K562 (cell line): ENCODE data around the gene SEC61A2. TPM values are rescaled to one million over a fixed set of nuclear protein-coding genes. Genes with fewer than 3 reads are reported as not detected.

Experiments
- CBX3 ChIP-seq, 2 experiments: IDR thresholded peaks; 1 replicate in 1 of 2; 2 replicates in 1 of 2; pipeline ENCODE4 v1.6.1; 2012; ENCODE audit warnings: inconsistent platforms in 2 of 2, low read length in 2 of 2, borderline replicate concordance in 1 of 2, control low read depth in 1 of 2
- CBX8 ChIP-seq: fragments of 200-600 bp; sonication (generic); IDR thresholded peaks from 2 replicates; pipeline ENCODE4 v1.6.1; 2012; ENCODE audit warnings: borderline replicate concordance, mixed run types, low read depth, mild to moderate bottlenecking, moderate library complexity, mixed read lengths, low read length, control low read depth, inconsistent platforms; ENCODE audit not compliant: poor library complexity, severe bottlenecking; ENCODE audit errors: extremely low read depth
- CCAR2 ChIP-seq: fragments of 200-400 bp; formaldehyde crosslinking; IDR thresholded peaks from 2 replicates; pipeline ENCODE4 v1.6.1; 2017; ENCODE audit warnings: mild to moderate bottlenecking, low read depth, low read length
- ETV5 ChIP-seq: sonication (generic); formaldehyde crosslinking; IDR thresholded peaks from 2 replicates; pipeline ENCODE4 v1.4.0; 2020; ENCODE audit warnings: low read depth, mild to moderate bottlenecking, missing genetic modification reagents
- FIP1L1 ChIP-seq: fragments of 200-400 bp; formaldehyde crosslinking; IDR thresholded peaks from 2 replicates; pipeline ENCODE4 v1.6.1; 2018; ENCODE audit warnings: mild to moderate bottlenecking, low read depth, low read length; ENCODE audit not compliant: poor library complexity, severe bottlenecking
- KAT7 ChIP-seq: sonication (generic); formaldehyde crosslinking; IDR thresholded peaks from 2 replicates; pipeline ENCODE4 v1.8.0; 2022; ENCODE audit warnings: missing genetic modification reagents, mild to moderate bottlenecking, borderline replicate concordance
- KDM5B ChIP-seq: fragments of 200-600 bp; sonication (generic); IDR thresholded peaks from 2 replicates; pipeline ENCODE4 v1.6.1; 2012; ENCODE audit warnings: low read depth, mild to moderate bottlenecking, moderate library complexity, low read length, control low read depth, inconsistent platforms; ENCODE audit not compliant: insufficient replicate concordance
- MEF2D ChIP-seq: conservative IDR thresholded peaks from 2 replicates; pipeline ENCODE4 v1.6.1; 2016; ENCODE audit warnings: low read depth, missing genetic modification characterization, missing compliant biosample characterization
- NONO ChIP-seq, 2 experiments: fragments of 200-400 bp in 1 of 2; fragments of 450-650 bp in 1 of 2; formaldehyde crosslinking in 1 of 2; IDR thresholded peaks; 2 replicates each; pipeline ENCODE4 v1.6.1; 2017; ENCODE audit warnings: low read depth in 2 of 2, mild to moderate bottlenecking in 2 of 2, moderate library complexity in 2 of 2, low read length in 1 of 2
- PHF20 ChIP-seq: fragments of 450-650 bp; IDR thresholded peaks from 2 replicates; pipeline ENCODE4 v1.6.1; 2018; ENCODE audit not compliant: partially characterized antibody
- RHOXF2B ChIP-seq: fragments of 250-450 bp; sonication (Bioruptor Pico); conservative IDR thresholded peaks from 2 replicates; pipeline ENCODE4 v1.5.1; 2021
- ZNF316 ChIP-seq: fragments of 450-650 bp; IDR thresholded peaks from 2 replicates; pipeline ENCODE4 v1.6.1; 2016
- ZNF696 ChIP-seq: fragments of 250-450 bp; sonication (Bioruptor Pico); conservative IDR thresholded peaks from 2 replicates; pipeline ENCODE4 v1.4.0; 2020; ENCODE audit warnings: mild to moderate bottlenecking, moderate library complexity
- ZNF766 ChIP-seq: fragments of 200-800 bp; sonication (Bioruptor generic); conservative IDR thresholded peaks from 2 replicates; pipeline ENCODE4 v1.6.1; 2016; ENCODE audit warnings: missing genetic modification characterization, missing compliant biosample characterization
- polyA plus RNA-seq, 8 experiments: library from polyadenylated mRNA; depleted of rRNA in 4 of 8; stranded (reverse) in 5 of 8; unstranded in 3 of 8; fragments of >200 nt; fragmentation: Nextera tagmentation in 2 of 8; fragmentation: Illumina TruSeq in 1 of 8; extraction: Ambion mirVana in 2 of 8; extraction: Trizol in 1 of 8; gene quantifications; 2 replicates each; pipeline versions ENCODE4 v1.2.1 to v1.2.3, GENCODE V29; 2011 to 2014; ENCODE audit warnings: inconsistent platforms in 1 of 8, missing spikeins in 1 of 8
- total RNA-seq, 7 experiments: library from RNA; depleted of rRNA in 6 of 7; stranded (reverse); fragments of >200 nt in 6 of 7; fragmentation: Illumina TruSeq in 2 of 7; extraction: Trizol in 2 of 7; gene quantifications; 2 replicates each; pipeline versions ENCODE4 v1.2.1 to v1.2.3, GENCODE V29; 2011 to 2021; ENCODE audit warnings: low replicate concordance in 1 of 7
- TF ChIP-seq, protein P1 (sequence below): fragments of 250-450 bp; sonication (Bioruptor Pico); IDR thresholded peaks from 2 replicates; pipeline ENCODE4 v1.5.0; 2020; ENCODE audit warnings: mild to moderate bottlenecking
- TF ChIP-seq, protein P2 (sequence below), 3 experiments: fragments of 200-800 bp in 1 of 3; fragments of 250-450 bp in 1 of 3; fragments of 450-650 bp in 1 of 3; sonication (Bioruptor Pico) in 1 of 3; sonication (Bioruptor generic) in 1 of 3; formaldehyde crosslinking in 1 of 3; IDR thresholded peaks; 2 replicates each; pipeline versions ENCODE4 v1.6.1 to v1.8.0; 2016 to 2022; ENCODE audit warnings: mild to moderate bottlenecking in 2 of 3, missing genetic modification characterization in 2 of 3, missing compliant biosample characterization in 1 of 3, moderate library complexity in 1 of 3

SEC61A2 gene
- total and polyA plus RNA-seq, 9 of the 15 experiments (the other 6 are each of a cell fraction or from before 2014, with no cell fraction given), result 1.2 to 9.7 (median 3.9) TPM

DNA sequence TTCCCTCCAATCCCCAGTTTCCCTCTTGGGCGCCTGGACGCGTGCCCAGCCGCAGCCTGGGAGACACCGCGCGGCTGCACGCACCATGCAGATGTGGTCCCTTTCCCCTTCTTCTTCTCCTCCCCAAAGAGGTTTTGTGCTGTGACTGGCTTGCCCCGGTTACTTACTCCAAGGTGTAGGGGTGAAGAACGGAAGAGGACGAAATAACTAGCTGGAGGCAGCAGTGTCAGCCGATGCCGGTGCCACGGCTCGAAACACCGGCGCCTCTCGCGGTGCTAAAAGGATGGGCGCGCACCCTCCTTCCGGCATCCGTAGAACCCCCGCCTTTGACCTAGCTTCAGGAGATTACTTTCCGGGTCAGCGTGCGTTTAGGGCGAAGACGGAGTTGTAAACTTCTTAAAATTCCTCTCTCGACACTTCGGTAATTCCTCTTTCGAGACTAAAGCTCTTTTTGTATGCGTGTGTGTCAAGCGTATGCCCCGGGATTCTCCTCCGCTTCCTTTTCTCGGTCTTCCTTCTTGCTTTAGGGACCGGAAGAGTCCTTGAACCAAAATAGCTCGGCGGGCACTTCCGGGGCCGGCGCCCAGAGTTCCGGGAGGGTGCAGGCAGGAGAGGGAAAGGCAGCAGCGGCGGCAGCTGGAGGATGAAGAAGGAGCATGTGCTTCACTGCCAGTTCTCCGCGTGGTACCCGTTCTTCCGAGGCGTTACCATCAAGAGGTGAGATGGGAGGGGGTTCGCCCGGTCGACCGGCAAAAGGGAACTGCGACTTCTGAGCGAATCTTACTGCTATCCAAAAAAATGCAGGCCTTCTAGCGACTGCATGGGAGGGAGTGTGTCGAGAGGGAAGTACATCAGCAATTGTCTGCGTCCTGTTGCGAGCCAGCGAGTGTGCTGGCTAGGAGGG is 66.4 kb downstream of the SEC61A2 start, which contains the start of the genes CDC123 and NUDT5 (continued):
- TF ChIP-seq ETV5 (CRISPR knock-in tag) (peak; percentile 81), KAT7 (CRISPR knock-in tag) (peak; percentile 70; the same call in 1 of the 2 replicates), CBX8 (no peak), NONO (IDR thresholded peaks at IDR 0.05; ENCODE audit: low read depth in 2 of 2, low read length in 1 of 2) (0 out of 4 replicates have a peak, but pooled peaks of 1 of the 2 experiments have one; percentile 50), ZNF696 (CRISPR knock-in tag) (no peak), MEF2D (tag) (peak; percentile 72; the same call in 1 of the 2 replicates), ZNF766 (CRISPR knock-in tag) (peak; percentile 67; the same call in 1 of the 2 replicates), RHOXF2B (CRISPR knock-in tag) (no peak), PHF20 (peak; percentile 98), CBX3 (IDR thresholded peaks at IDR 0.05; ENCODE audit: borderline replicate concordance in 1 of 2, low read length in 2 of 2) (peak in 1 of 2 experiments; percentile 44; a peak in 1 of 3 replicates), FIP1L1 (no peak), KDM5B (peak; percentile 84), CCAR2 (no peak), ZNF316 (no peak)
- TF ChIP-seq, protein P1, sequence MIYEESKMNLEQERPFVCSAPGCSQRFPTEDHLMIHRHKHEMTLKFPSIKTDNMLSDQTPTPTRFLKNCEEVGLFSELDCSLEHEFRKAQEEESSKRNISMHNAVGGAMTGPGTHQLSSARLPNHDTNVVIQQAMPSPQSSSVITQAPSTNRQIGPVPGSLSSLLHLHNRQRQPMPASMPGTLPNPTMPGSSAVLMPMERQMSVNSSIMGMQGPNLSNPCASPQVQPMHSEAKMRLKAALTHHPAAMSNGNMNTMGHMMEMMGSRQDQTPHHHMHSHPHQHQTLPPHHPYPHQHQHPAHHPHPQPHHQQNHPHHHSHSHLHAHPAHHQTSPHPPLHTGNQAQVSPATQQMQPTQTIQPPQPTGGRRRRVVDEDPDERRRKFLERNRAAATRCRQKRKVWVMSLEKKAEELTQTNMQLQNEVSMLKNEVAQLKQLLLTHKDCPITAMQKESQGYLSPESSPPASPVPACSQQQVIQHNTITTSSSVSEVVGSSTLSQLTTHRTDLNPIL, result no peak; the same call in 1 of the 2 replicates
- TF ChIP-seq, protein P2, sequence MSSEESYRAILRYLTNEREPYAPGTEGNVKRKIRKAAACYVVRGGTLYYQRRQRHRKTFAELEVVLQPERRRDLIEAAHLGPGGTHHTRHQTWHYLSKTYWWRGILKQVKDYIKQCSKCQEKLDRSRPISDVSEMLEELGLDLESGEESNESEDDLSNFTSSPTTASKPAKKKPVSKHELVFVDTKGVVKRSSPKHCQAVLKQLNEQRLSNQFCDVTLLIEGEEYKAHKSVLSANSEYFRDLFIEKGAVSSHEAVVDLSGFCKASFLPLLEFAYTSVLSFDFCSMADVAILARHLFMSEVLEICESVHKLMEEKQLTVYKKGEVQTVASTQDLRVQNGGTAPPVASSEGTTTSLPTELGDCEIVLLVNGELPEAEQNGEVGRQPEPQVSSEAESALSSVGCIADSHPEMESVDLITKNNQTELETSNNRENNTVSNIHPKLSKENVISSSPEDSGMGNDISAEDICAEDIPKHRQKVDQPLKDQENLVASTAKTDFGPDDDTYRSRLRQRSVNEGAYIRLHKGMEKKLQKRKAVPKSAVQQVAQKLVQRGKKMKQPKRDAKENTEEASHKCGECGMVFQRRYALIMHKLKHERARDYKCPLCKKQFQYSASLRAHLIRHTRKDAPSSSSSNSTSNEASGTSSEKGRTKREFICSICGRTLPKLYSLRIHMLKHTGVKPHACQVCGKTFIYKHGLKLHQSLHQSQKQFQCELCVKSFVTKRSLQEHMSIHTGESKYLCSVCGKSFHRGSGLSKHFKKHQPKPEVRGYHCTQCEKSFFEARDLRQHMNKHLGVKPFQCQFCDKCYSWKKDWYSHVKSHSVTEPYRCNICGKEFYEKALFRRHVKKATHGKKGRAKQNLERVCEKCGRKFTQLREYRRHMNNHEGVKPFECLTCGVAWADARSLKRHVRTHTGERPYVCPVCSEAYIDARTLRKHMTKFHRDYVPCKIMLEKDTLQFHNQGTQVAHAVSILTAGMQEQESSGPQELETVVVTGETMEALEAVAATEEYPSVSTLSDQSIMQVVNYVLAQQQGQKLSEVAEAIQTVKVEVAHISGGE (CRISPR knock-in tag; IDR thresholded peaks at IDR 0.05), result peak; percentile 93 to 99 (median 97)
